ENCODE measurements around the gene WDR36. TPM values are rescaled to one million over a fixed set of nuclear protein-coding genes. Genes with fewer than 3 reads are reported as not detected.

The WDR36 gene
- total RNA-seq, 6 experiments from 2014 or later: 12.7 to 17.5 (median 16.5) TPM

DNA sequence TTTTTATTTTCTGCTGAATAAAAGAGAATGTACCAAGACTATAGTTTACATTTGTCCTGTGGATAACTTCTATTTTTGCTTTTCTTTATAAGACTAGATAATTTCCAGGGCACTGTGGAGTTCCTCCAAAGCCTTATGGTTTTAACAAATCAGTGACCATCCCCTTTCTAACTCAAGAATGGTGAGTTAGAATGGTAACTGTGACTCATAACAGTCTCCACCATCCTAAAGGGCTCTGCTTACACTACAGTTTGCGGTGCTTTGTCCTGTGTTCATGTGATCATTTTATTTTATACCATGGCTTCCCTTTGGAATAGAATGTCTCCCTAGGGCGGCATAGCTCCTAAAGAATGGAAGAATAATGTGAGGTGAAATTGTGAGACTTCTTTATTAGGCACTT lies 30.2 kb downstream of the WDR36 start:
- Histone ChIP-seq H3K9me3 (no peaks in the 10 kb centered on the region), H3K36me3 (peaks cover 5 to 81% (median 22%) of the 10 kb centered on the region in 4 donors), H3K27me3 (no peaks in the 10 kb centered on the region), H3K4me1 (no peaks in the 10 kb centered on the region), H3K27ac (no peak overlapping the region), H3K4me3 (no peak overlapping the region)
- no peak for TF ChIP-seq POLR2A (IDR thresholded peaks at IDR 0.05)
- TF ChIP-seq, protein P1, sequence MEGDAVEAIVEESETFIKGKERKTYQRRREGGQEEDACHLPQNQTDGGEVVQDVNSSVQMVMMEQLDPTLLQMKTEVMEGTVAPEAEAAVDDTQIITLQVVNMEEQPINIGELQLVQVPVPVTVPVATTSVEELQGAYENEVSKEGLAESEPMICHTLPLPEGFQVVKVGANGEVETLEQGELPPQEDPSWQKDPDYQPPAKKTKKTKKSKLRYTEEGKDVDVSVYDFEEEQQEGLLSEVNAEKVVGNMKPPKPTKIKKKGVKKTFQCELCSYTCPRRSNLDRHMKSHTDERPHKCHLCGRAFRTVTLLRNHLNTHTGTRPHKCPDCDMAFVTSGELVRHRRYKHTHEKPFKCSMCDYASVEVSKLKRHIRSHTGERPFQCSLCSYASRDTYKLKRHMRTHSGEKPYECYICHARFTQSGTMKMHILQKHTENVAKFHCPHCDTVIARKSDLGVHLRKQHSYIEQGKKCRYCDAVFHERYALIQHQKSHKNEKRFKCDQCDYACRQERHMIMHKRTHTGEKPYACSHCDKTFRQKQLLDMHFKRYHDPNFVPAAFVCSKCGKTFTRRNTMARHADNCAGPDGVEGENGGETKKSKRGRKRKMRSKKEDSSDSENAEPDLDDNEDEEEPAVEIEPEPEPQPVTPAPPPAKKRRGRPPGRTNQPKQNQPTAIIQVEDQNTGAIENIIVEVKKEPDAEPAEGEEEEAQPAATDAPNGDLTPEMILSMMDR (IDR thresholded peaks at IDR 0.05): no peak
- DNase-seq: no peak
- 56% methylated on average over 2 of the region's 2 CpGs for WGBS (ENCODE audit: insufficient coverage, low coverage, low lambda C conversion rate, missing lambda C conversion rate)
- intact Hi-C loops (cut with DNase I): no loop called here
- ATAC-seq: no peak

- peaks cover 0 to 77% (median 18%) of the 10 kb centered on the region in 4 donors for H3K36me3 ChIP-seq
- intact Hi-C loops (cut with DNase I): no loop called here
- H3K9me3 ChIP-seq: no peaks in the 10 kb centered on the region
- H3K27ac ChIP-seq: no peak overlapping the region
- no peak for TF ChIP-seq POLR2A (IDR thresholded peaks at IDR 0.05)
- TF ChIP-seq, protein P1 (IDR thresholded peaks at IDR 0.05): no peak
- ATAC-seq (no peak), DNase-seq (no peak)
- no peaks in the 10 kb centered on the region for H3K27me3 ChIP-seq
- H3K4me3 ChIP-seq: no peak overlapping the region
- WGBS (ENCODE audit: insufficient coverage, low coverage, low lambda C conversion rate, missing lambda C conversion rate): 87% methylated on average over 1 of the region's 1 CpG
- H3K4me1 ChIP-seq: no peaks in the 10 kb centered on the region
Observed at GRCh38 chr5:111124793-111125192, 32.6 kb downstream of the WDR36 start.

DNA sequence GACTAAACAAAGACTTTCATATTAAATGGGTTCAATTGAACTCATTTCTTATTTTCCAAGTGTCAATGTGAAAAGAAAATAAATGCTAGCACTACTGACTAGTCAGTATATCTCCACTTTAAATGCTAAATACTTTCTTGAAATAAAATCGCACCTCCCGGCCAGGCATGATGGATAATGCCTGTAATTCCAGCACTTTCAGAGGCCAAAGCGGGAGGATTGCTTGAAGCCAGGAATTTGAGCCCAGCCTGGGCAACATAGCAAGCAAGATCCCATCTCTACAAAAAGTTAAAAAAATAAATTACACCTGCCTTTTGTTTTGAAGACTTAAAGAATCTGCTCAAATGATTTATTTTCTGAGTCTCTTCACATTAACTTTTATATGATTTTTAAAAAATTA lies 34.7 kb downstream of the WDR36 start:
- intact Hi-C loops (cut with DNase I): no loop called here
- no peak for DNase-seq
- Histone ChIP-seq H3K36me3 (peaks cover 0 to 56% (median 7%) of the 10 kb centered on the region in 4 donors), H3K27me3 (no peaks in the 10 kb centered on the region), H3K27ac (no peak overlapping the region), H3K4me1 (no peaks in the 10 kb centered on the region), H3K9me3 (no peaks in the 10 kb centered on the region), H3K4me3 (no peak overlapping the region)
- no peak for TF ChIP-seq POLR2A (IDR thresholded peaks at IDR 0.05)
- TF ChIP-seq, protein P1 (IDR thresholded peaks at IDR 0.05): no peak
- 97% methylated on average over 3 of the region's 3 CpGs for WGBS (ENCODE audit: insufficient coverage, low coverage, low lambda C conversion rate, missing lambda C conversion rate)
- no peak for ATAC-seq

DNA sequence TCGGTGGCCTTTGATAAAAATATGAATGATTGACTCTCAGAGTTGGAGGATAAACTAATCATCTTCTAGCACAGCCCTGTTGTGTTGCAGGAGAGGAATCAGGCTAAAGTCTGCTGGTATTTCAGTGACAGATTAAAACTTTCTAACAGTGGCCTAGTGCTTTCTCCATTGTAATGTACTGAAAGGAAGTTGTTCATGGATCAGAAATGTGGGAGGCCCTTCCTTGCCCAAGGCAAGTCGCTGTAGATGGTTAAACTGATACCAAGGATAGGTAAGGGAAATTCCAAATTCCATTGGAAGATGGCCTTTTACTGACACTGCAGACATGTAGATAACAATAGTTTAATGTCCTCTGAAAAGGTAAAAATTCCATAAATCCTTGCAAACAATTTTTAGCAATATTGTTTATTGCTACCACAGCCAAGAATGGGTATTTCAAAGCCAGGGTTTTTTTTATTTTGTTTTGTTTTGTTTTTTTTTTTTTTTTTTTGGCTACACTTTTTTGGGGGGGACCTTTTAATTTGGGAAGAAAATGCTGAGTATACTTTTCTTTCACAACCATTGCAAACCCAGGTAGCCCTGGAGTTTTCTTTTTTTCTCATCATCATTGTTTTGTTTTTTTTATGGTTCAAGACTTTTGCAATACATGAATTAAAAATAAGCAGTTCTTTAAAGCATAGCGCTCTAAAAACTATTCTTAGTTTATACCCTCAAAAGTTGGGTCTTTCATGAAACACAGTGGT lies 35.5 kb downstream of the WDR36 start:
- Histone ChIP-seq H3K4me1 (no peaks in the 10 kb centered on the region), H3K4me3 (no peak overlapping the region), H3K9me3 (no peaks in the 10 kb centered on the region), H3K27ac (no peak overlapping the region), H3K27me3 (no peaks in the 10 kb centered on the region), H3K36me3 (peaks cover 0 to 49% (median 4%) of the 10 kb centered on the region in 4 donors)
- WGBS (ENCODE audit: insufficient coverage, low coverage, low lambda C conversion rate, missing lambda C conversion rate): 89% methylated on average over 3 of the region's 3 CpGs
- DNase-seq (no peak), ATAC-seq (no peak)
- no peak for TF ChIP-seq POLR2A (IDR thresholded peaks at IDR 0.05)
- TF ChIP-seq, protein P1 (IDR thresholded peaks at IDR 0.05): no peak
- intact Hi-C loops (cut with DNase I): no loop called here
